ENCODE measurements around the gene CRACDL.
"Not testable (repeated sequence)": the region's sequence is repeated elsewhere in the genome, so short reads cannot be mapped to it uniquely, and the experiment has no call there.

Gene CRACDL

DNA sequence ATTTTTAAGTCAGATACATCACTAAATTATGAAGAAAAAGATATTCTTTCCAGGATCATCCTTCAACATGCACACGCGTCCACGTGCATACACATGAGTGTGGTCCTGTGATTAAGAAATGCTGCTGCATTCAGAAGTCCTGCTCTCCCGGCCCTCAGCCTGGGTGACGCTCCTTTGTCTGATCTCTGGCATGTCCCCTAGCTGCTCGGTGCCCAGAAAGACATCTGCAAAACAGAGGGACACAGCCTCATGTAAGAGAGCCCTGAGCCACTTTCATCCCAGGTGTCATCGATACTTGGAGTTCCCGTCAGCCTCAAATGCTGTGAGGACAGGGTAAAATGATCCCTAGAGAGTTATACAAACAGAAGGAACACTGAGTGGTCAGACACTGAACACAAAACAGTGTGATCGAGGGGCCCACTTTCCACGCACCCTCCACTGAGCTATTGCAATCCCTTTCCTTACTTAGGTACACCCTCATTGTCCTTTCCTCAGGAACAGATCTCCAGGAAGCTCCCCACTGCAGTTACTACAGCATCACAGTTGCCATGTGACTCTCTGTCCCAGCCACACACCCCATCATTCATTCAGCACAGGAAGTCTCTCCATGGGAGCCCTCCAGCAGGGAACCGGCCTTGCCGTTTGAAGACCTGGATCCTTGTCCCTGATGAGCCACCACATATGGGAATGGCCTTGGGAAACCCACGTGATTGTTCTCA is 32.1 kb downstream of the CRACDL start:
- no peak overlapping the region for H3K27ac ChIP-seq
- TF ChIP-seq, protein P1, sequence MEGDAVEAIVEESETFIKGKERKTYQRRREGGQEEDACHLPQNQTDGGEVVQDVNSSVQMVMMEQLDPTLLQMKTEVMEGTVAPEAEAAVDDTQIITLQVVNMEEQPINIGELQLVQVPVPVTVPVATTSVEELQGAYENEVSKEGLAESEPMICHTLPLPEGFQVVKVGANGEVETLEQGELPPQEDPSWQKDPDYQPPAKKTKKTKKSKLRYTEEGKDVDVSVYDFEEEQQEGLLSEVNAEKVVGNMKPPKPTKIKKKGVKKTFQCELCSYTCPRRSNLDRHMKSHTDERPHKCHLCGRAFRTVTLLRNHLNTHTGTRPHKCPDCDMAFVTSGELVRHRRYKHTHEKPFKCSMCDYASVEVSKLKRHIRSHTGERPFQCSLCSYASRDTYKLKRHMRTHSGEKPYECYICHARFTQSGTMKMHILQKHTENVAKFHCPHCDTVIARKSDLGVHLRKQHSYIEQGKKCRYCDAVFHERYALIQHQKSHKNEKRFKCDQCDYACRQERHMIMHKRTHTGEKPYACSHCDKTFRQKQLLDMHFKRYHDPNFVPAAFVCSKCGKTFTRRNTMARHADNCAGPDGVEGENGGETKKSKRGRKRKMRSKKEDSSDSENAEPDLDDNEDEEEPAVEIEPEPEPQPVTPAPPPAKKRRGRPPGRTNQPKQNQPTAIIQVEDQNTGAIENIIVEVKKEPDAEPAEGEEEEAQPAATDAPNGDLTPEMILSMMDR (IDR thresholded peaks at IDR 0.05): no peak
- TF ChIP-seq ZFX (IDR thresholded peaks at IDR 0.05; ENCODE audit: borderline replicate concordance): no peak

DNA sequence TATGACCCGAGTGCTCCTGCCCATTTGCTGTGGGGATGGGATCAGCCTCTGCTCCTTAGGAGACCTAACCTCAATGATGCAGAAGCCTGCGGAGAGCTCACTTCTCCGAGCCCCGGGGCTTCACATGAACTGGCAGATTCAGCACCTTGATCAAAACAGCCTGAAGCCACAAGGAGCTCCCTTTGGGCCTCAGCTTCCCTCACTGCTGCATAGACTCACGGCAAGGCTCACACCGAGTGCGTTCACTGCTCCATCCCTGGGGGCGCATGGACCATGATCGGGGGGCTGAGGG is 33.0 kb downstream of the CRACDL start:
- no peak for TF ChIP-seq ZFX (IDR thresholded peaks at IDR 0.05; ENCODE audit: borderline replicate concordance)
- TF ChIP-seq, protein P1 (IDR thresholded peaks at IDR 0.05): no peak
- H3K27ac ChIP-seq: no peak overlapping the region

DNA sequence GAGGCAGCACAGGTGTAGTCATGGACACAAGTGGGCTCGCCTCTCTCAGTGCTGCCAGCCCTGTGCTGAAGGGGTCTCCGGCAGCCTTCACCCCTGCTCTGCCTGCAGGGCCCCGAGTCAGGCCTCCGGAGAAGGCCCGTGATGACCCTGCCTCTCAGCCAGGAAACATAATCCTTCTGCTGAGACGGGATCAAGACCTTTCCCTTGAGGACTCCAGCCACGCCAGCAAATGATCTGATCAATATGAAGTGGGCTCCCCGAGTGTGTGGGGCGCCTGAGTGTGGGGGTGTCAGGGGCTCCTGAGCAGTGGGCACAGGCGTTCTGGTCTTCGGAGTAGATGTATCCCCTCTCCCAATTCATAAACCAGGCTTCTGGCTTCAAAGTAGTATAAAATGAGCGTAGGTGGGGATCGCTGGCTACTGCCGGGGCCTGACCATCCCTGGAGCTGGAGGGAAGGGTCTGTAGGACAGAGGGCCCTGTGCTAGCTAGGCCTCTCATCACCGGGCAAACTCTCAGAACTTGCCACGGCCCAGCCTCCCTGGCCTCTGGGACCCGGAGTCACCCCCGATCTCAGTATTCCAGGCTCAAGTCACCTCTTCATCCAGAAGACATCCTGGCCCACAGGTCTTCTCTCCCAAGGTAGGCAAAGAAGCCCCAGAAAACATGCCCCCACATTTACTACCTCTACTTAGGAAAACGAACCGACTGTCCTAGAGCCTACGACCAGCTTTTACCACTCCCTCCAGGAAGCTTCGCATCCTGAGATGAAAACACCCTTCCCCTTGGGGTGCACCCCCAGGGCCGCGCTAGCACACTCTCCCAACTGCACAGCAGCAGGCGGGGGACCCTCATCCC is 33.6 kb downstream of the CRACDL start:
- TF ChIP-seq ZFX (IDR thresholded peaks at IDR 0.05; ENCODE audit: borderline replicate concordance): no peak
- TF ChIP-seq, protein P1 (IDR thresholded peaks at IDR 0.05): no peak
- no peak overlapping the region for H3K27ac ChIP-seq

DNA sequence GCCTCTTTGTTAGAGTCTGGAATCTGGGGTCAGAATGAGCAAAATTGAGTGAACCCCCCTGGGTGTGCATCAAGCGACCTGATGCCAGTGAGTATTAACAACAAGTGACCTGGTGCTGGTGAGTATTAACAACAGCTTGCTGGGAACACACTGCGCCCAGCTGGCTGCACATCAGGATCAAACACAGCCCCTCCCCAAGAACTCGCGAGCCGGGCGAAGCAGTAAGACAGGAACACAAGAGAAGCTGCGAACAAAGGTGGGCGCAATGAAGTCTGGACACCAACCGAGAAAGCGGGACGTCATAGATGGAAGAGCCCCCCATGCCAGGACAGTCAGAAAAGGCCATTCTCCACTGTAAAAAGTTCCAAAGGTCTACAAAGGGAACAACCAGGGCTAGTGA is 34.3 kb downstream of the CRACDL start:
- no peak overlapping the region for H3K27ac ChIP-seq
- TF ChIP-seq ZFX (IDR thresholded peaks at IDR 0.05; ENCODE audit: borderline replicate concordance): no peak
- TF ChIP-seq, protein P1 (IDR thresholded peaks at IDR 0.05): no peak

DNA sequence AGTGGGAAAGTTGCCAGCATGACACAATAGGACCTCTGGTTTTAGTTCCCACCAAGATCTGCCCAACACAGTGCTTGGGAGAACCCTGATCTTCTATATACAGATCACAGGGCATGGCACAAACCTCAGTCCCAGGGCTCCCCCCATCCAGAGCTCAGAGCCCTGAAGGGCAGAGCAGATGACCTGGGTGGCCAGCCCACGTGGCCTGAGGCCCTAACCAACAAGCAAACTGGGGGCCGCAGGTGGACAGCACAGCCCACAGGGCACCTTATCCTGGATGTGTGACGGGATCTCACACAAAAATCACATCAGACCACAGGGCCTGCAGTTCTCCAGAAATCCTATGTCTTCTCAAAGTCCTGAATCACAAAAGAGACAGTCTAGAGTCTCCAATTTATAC is 34.7 kb downstream of the CRACDL start:
- TF ChIP-seq ZFX (IDR thresholded peaks at IDR 0.05; ENCODE audit: borderline replicate concordance): no peak
- TF ChIP-seq, protein P1 (IDR thresholded peaks at IDR 0.05): no peak
- H3K27ac ChIP-seq: no peak overlapping the region

DNA sequence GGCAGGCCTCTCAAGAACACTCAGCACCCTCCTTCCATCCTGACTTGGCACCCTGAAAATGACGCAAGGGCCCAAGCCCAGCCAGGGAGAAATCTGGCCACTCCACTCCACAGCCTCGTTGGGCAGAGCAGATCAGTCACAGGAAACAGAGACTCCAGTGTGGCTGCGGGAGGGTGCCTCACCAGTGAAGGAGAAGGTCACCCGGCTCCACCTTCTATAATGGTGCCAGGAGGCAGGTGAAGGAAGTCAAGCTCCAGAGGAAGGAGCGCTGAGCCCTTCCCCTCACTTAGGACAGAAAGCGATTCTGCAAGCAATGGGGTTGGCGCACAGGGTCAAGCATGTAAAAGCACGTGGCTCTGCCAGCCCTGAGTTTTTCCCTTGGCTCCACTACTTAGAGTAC is 35.3 kb downstream of the CRACDL start:
- TF ChIP-seq ZFX (IDR thresholded peaks at IDR 0.05; ENCODE audit: borderline replicate concordance): no peak
- TF ChIP-seq, protein P1 (IDR thresholded peaks at IDR 0.05): no peak
- no peak overlapping the region for H3K27ac ChIP-seq

DNA sequence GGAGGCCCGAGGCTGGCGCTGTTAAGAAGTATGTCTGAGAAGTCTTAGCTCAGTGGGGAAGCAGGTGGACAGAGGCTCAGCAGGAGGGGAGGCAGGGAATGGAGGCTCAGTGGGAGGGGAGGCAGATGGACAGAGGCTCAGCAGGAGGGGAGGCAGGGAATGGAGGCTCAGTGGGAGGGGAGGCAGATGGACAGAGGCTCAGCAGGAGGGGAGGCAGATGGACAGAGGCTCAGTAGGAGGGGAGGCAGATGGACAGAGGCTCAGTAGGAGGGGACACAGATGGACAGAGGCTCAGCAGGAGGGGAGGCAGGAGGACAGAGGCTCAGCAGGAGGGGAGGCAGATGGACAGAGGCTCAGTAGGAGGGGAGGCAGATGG is 36.3 kb downstream of the CRACDL start:
- H3K27ac ChIP-seq: not testable (repeated sequence)
